ENCODE data around the gene EPHB1.

DNA sequence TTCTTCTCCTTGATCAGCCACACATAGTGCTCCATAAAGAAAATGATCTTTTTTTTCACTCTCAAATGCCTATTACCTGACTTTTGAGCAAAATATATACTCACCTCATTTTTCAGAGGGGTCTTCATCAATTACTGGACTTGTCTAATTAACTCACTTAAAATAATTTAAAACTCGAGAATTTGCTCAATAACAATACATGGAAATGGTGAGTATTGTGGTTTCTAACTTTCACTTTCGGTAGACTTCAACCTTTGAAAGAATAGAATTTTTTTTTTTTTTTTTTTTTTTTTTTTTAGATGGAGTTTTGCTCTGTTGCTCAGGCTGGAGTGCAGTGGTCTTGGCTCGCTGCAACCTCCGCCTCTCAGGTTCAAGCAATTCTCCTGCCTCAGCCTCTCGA lies 17.7 kb upstream of the EPHB1 start:
- TF ChIP-seq EZH2 (IDR thresholded peaks at IDR 0.05; ENCODE audit: borderline replicate concordance, low read depth, low read length, poor library complexity, severe bottlenecking): no peak
- TF ChIP-seq, protein P1, sequence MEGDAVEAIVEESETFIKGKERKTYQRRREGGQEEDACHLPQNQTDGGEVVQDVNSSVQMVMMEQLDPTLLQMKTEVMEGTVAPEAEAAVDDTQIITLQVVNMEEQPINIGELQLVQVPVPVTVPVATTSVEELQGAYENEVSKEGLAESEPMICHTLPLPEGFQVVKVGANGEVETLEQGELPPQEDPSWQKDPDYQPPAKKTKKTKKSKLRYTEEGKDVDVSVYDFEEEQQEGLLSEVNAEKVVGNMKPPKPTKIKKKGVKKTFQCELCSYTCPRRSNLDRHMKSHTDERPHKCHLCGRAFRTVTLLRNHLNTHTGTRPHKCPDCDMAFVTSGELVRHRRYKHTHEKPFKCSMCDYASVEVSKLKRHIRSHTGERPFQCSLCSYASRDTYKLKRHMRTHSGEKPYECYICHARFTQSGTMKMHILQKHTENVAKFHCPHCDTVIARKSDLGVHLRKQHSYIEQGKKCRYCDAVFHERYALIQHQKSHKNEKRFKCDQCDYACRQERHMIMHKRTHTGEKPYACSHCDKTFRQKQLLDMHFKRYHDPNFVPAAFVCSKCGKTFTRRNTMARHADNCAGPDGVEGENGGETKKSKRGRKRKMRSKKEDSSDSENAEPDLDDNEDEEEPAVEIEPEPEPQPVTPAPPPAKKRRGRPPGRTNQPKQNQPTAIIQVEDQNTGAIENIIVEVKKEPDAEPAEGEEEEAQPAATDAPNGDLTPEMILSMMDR (conservative IDR thresholded peaks at IDR 0.05; ENCODE audit: low read depth, low read length): no peak

Data from A673 (cell line).